A549 (cell line): ENCODE results near the gene MORN1. TPM values are rescaled to one million over a fixed set of nuclear protein-coding genes. Genes with fewer than 3 reads are reported as not detected.

Experiments
- ATAC-seq, 2 experiments: fragments of 200-7000 bp in 1 of 2; fragments of >200 bp in 1 of 2; cut with Nextera tagmentation in 1 of 2; cut with Tn5 transposase in 1 of 2; 3 replicates each; pipeline versions ENCODE4 v1.8.0 to v1.9.1; 2018 to 2020; ENCODE audit warnings: mild to moderate bottlenecking in 1 of 2, moderate library complexity in 1 of 2
- CTCF ChIA-PET: fragments of 300-600 bp; sonication (Branson Sonifier 250); formaldehyde crosslinking; extraction: SDS; loops from one replicate; lab custom pipeline; 2021; ENCODE audit warnings: antibody characterized with exemption, inconsistent platforms; lab: Yijun Ruan, JAX
- POLR2A ChIA-PET: fragments of 350-600 bp; formaldehyde crosslinking; extraction: SDS; loops from one replicate; lab custom pipeline; 2021; ENCODE audit warnings: antibody characterized with exemption, inconsistent platforms; lab: Yijun Ruan, JAX
- DNase-seq, 2 experiments: peaks; one replicate each; pipeline versions ENCODE4 v3.0.0 to v3.0.0-alpha.2; 2011 to 2016; ENCODE audit warnings: low read depth in 1 of 2, low spot score in 1 of 2
- FAIRE-seq: peaks from 2 replicates; lab custom pipeline; 2011; peaks lifted over from hg19 to GRCh38; lab: Jason Lieb, UNC
- H3K27ac ChIP-seq, 2 experiments: fragments of >200 bp; sonication (Bioruptor Twin); formaldehyde crosslinking; 3 replicates each; pipeline ENCODE4 v1.5.1; 2016 to 2017
- H3K4me1 ChIP-seq: fragments of >200 bp; sonication (Bioruptor Twin); formaldehyde crosslinking; 3 replicates; pipeline ENCODE4 v1.6.1; 2016
- H3K4me2 ChIP-seq: fragments of >200 bp; sonication (Bioruptor Twin); formaldehyde crosslinking; 3 replicates; pipeline ENCODE4 v1.6.1; 2016
- H3K4me3 ChIP-seq: fragments of >200 bp; sonication (Bioruptor Twin); formaldehyde crosslinking; 3 replicates; pipeline ENCODE4 v1.5.1; 2016
- H3K9me3 ChIP-seq: fragments of >200 bp; sonication (Bioruptor Twin); formaldehyde crosslinking; 3 replicates; pipeline ENCODE4 v1.6.1; 2016
- BHLHE40 ChIP-seq: IDR thresholded peaks from 2 replicates; pipeline ENCODE4 v1.6.1; 2012; ENCODE audit warnings: low read depth, low read length, inconsistent platforms
- CEBPB ChIP-seq, 2 experiments: fragments of >200 bp in 1 of 2; sonication (Bioruptor Twin) in 1 of 2; formaldehyde crosslinking in 1 of 2; IDR thresholded peaks; 2 replicates each; pipeline ENCODE4 v1.6.1; 2012 to 2016
- EHF ChIP-seq: fragments of 250-450 bp; sonication (Bioruptor Pico); IDR thresholded peaks from 2 replicates; pipeline ENCODE4 v1.5.0; 2020; ENCODE audit warnings: mild to moderate bottlenecking
- EHMT2 ChIP-seq: fragments of 200-600 bp; sonication (generic); IDR thresholded peaks from 2 replicates; pipeline ENCODE4 v1.6.1; 2016; ENCODE audit warnings: antibody characterized with exemption, low read depth, mild to moderate bottlenecking, moderate library complexity
- ESRRA ChIP-seq: fragments of 150-350 bp; IDR thresholded peaks from 2 replicates; pipeline ENCODE4 v1.6.1; 2014; ENCODE audit warnings: mild to moderate bottlenecking, low read length, borderline replicate concordance
- FOSB ChIP-seq: fragments of 250-450 bp; sonication (Bioruptor Pico); IDR thresholded peaks from 2 replicates; pipeline ENCODE4 v1.5.0; 2020; ENCODE audit warnings: mild to moderate bottlenecking, moderate library complexity
- GATA3 ChIP-seq: IDR thresholded peaks from 2 replicates; pipeline ENCODE4 v1.6.1; 2012; ENCODE audit warnings: borderline replicate concordance
- HDAC2 ChIP-seq: fragments of 200-600 bp; sonication (generic); IDR thresholded peaks from 2 replicates; pipeline ENCODE4 v1.6.1; 2016
- KDM1A ChIP-seq: fragments of 200-600 bp; sonication (generic); IDR thresholded peaks from 2 replicates; pipeline ENCODE4 v1.6.1; 2016; ENCODE audit warnings: low read depth, mild to moderate bottlenecking
- NPAS2 ChIP-seq: fragments of 250-450 bp; sonication (Bioruptor Pico); IDR thresholded peaks from 2 replicates; pipeline ENCODE4 v1.8.0; 2022; ENCODE audit warnings: mild to moderate bottlenecking, moderate library complexity, borderline replicate concordance
- RAD21 ChIP-seq, 2 experiments: fragments of >200 bp in 1 of 2; sonication (Bioruptor Twin) in 1 of 2; formaldehyde crosslinking in 1 of 2; IDR thresholded peaks in 1 of 2; conservative IDR thresholded peaks in 1 of 2; 2 replicates in 1 of 2; 3 replicates in 1 of 2; pipeline ENCODE4 v1.6.1; 2012 to 2018; ENCODE audit warnings: inconsistent platforms in 1 of 2
- REST ChIP-seq: fragments of 200-600 bp; sonication (generic); IDR thresholded peaks from 2 replicates; pipeline ENCODE4 v1.6.1; 2016; ENCODE audit warnings: antibody characterized with exemption, mild to moderate bottlenecking, moderate library complexity
- RNF2 ChIP-seq: fragments of 200-600 bp; sonication (generic); IDR thresholded peaks from 2 replicates; pipeline ENCODE4 v1.6.1; 2016; ENCODE audit warnings: low read depth, mild to moderate bottlenecking, antibody characterized with exemption, moderate library complexity, borderline replicate concordance
- SREBF2 ChIP-seq: fragments of 450-650 bp; IDR thresholded peaks from 2 replicates; pipeline ENCODE4 v1.6.1; 2014; ENCODE audit warnings: mild to moderate bottlenecking, moderate library complexity
- TFCP2L1 ChIP-seq: fragments of 250-450 bp; sonication (Bioruptor Pico); IDR thresholded peaks from 2 replicates; pipeline ENCODE4 v1.5.0; 2021; ENCODE audit warnings: mild to moderate bottlenecking
- USF2 ChIP-seq: fragments of 450-650 bp; IDR thresholded peaks from 2 replicates; pipeline ENCODE4 v1.6.1; 2014; ENCODE audit warnings: antibody characterized with exemption
- ZNF302 ChIP-seq: fragments of 250-450 bp; sonication (Bioruptor Pico); IDR thresholded peaks from 2 replicates; pipeline ENCODE4 v1.9.0; 2021; ENCODE audit warnings: inconsistent platforms, mild to moderate bottlenecking, moderate library complexity
- WGBS: methylation state at CpG from one replicate; pipeline ENCODE4 v1.1.6; 2017; ENCODE audit errors: missing lambda C conversion rate; 5-methylcytosine and 5-hydroxymethylcytosine counted together
- polyA plus RNA-seq, 4 experiments: library from polyadenylated mRNA; depleted of rRNA in 3 of 4; stranded (reverse); fragments of >200 nt; fragmentation: RNase III in 1 of 4; extraction: RNeasy Plus Mini Kit Qiagen cat#74134 plus additional on column Dnase treatment in 1 of 4; gene quantifications; 2 replicates in 3 of 4; 3 replicates in 1 of 4; pipeline ENCODE4 v1.2.3, GENCODE V29; 2011 to 2017

MORN1 gene
- polyA plus RNA-seq, 2 of the 4 experiments (the other 2 are of a cell fraction) = 6.9 to 8.9 TPM

DNA sequence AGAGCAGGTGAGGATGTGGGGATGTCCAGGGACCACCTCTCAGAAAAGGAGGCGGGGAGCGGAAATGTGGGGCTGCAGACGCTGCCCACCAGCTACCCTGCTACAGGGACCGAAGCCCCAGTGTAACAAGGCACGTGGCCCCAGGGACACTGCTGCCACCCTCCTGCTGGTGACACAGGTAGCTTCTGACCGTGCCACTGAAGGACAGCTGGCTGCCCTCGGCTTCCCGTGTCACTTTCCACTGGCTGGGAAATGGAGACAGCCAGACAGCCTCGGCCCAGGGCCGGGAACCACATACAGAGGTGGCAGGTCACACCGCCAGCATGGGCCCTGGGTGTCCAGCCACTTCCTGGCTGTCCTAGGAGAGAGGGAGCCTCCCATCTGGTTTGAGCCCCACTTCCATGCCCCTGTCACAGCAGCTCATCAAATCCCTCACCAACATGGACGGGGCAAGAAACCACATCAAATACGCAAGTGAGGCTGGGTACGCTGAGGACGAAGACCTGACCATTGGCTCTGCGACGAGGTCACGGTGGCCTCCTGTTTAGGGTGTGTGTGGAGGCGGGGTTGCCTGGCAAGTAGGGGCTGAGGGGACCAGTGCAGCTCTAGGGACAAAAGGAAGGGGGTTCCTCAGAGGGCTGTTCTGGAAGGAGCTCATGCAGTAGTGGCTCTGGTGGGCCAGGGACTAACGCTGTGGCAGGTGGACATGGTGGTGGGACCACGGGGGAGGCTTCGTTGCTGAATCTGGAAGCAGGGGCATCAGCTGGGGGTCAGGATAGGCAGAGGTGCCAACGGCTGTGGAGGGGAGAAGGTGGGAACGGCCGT lies 16.0 kb upstream of the MORN1 start:
- DNase-seq (no peak), FAIRE-seq (no peak)
- CTCF ChIA-PET = interaction anchor here (1.0 to 2.0 kb wide), 8 partner anchors 10 to 212 kb away, joined by 3 to 9 read pairs (median 4); partner anchors contain the start of genes FAAP20, MORN1 and RER1
- 86% methylated on average over 17 of the region's 25 CpGs for WGBS
- H3K9me3 ChIP-seq = no peaks in the 10 kb centered on the region
- TF ChIP-seq FOSB (CRISPR knock-in tag) = no peak
- no peak for TF ChIP-seq TFCP2L1 (CRISPR knock-in tag)
- TF ChIP-seq EHMT2 = no peak
- TF ChIP-seq USF2 = no peak
- no peak for TF ChIP-seq CEBPB (IDR thresholded peaks at IDR 0.05)
- TF ChIP-seq, all 56 proteins: peak for 0
- H3K4me3 ChIP-seq = no peak overlapping the region
- no peak overlapping the region for H3K27ac ChIP-seq
- no peak overlapping the region for H3K4me2 ChIP-seq
- ATAC-seq = no peak
- POLR2A ChIA-PET = interaction anchor here (0.6 to 1.4 kb wide), 2 partner anchors 16 to 1018 kb away, joined by 3 to 4 read pairs; partner anchors contain the start of genes MORN1 and RER1
- 0 out of 3 replicates have a peak, but pooled peaks cover 6% of the 10 kb centered on the region for H3K4me1 ChIP-seq

GRCh38 chr1:2406451-2407041 lies 15.2 kb upstream of the MORN1 start:
- FAIRE-seq (no peak), DNase-seq (no peak), ATAC-seq (peak; percentile 35 to 50; a peak in 3 of 6 replicates)
- H3K4me2 ChIP-seq = no peak overlapping the region
- H3K9me3 ChIP-seq = no peaks in the 10 kb centered on the region
- 0 out of 3 replicates have a peak, but pooled peaks cover 6% of the 10 kb centered on the region for H3K4me1 ChIP-seq
- POLR2A ChIA-PET = interaction anchor here (0.6 to 1.4 kb wide), 2 partner anchors 15 to 1019 kb away, joined by 3 to 4 read pairs; partner anchors contain the start of genes MORN1 and RER1
- CTCF ChIA-PET = interaction anchor here (1.0 to 2.0 kb wide), 4 partner anchors 9 to 211 kb away, joined by 4 to 9 read pairs (median 6); partner anchors contain the start of gene FAAP20
- TF ChIP-seq NPAS2 (CRISPR knock-in tag) (no peak), EHMT2 (no peak), EHF (CRISPR knock-in tag) (no peak), HDAC2 (no peak), KDM1A (no peak), ZNF302 (CRISPR knock-in tag) (no peak), GATA3 (no peak), SREBF2 (no peak), RAD21 (conservative IDR thresholded peaks at IDR 0.05 in 1 of 2, IDR thresholded peaks at IDR 0.05 in 1 of 2) (0 out of 5 replicates have a peak, but pooled peaks of 1 of the 2 experiments have one; percentile 11)
- WGBS = 57% methylated on average over 3 of the region's 26 CpGs
- no peak overlapping the region for H3K27ac ChIP-seq
- no peak overlapping the region for H3K4me3 ChIP-seq

DNA sequence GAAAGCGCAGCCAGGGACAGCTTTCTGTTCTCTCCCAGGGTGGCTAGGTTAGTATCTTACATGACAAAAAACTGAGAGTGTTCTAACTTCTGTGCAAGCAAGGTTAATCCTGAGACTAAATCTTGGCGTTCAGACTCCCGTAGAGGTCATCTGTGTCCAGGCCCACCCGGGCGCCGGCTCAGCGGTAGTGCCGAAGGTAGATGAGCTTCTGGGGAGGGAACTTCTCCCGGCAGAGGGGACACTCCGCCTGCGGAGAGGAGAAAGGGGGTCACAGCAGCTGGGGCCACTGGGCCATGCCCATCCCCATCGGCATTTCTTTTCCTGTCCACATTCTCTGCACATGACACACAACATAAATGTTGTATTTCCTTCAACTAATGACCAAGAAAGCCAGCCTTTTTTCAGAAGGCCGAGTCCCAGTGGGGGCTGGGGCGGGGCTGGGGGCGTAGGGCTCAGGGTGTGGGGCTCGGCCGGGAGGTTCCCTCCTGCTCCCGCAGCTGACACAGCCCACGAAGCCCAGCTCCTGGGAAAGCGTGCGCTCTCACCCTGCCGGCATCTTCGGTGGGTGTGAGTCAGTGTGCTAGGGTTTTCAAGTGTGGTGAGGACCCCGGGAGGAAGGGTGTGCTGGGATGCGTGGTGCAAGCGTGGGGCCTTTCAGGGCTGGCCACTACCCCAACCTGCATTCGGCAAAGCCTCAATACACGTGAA lies 14.4 kb upstream of the MORN1 start:
- Histone ChIP-seq H3K9me3 (no peaks in the 10 kb centered on the region), H3K4me3 (no peak overlapping the region), H3K4me2 (no peak overlapping the region), H3K27ac (no peak overlapping the region), H3K4me1 (no peaks in the 10 kb centered on the region)
- ChIA-PET CTCF (no interaction called here), POLR2A (no interaction called here)
- 81% methylated on average over 17 of the region's 28 CpGs for WGBS
- ATAC-seq (no peak), FAIRE-seq (no peak), DNase-seq (no peak)
- TF ChIP-seq REST = no peak
- no peak for TF ChIP-seq RNF2
- TF ChIP-seq BHLHE40 = no peak
- TF ChIP-seq ESRRA = no peak
- TF ChIP-seq GATA3 = no peak
- TF ChIP-seq EHMT2 = no peak
- TF ChIP-seq RAD21 (conservative IDR thresholded peaks at IDR 0.05 in 1 of 2, IDR thresholded peaks at IDR 0.05 in 1 of 2) = no peak
